OCI-LY3 (cell line): ENCODE measurements around the gene ATG7.

ENCODE experiments used
- H2AFZ ChIP-seq: fragments of 200-600, 300-600 bp; shearing (Covaris generic); 2 replicates; pipeline ENCODE4 v1.6.0; 2014; ENCODE audit warnings: antibody characterized with exemption, low read depth, low read length
- H3K27ac ChIP-seq: fragments of 200-600, 300-600 bp; sonication (generic); 2 replicates; pipeline ENCODE4 v1.5.1; 2014; ENCODE audit warnings: mild to moderate bottlenecking, low read length, moderate library complexity, mixed read lengths
- H3K27me3 ChIP-seq: fragments of 200-600, 300-600 bp; sonication (generic); 2 replicates; pipeline ENCODE4 v1.6.1; 2014; ENCODE audit warnings: low read depth, low read length, mixed read lengths
- H3K36me3 ChIP-seq: fragments of 200-600, 300-600 bp; sonication (generic); replicated peaks from 2 replicates; pipeline ENCODE3; 2014; ENCODE audit warnings: low read depth, low read length, mixed read lengths
- H3K4me1 ChIP-seq: fragments of 300-600, 200-600 bp; sonication (generic); 2 replicates; pipeline ENCODE4 v1.6.1; 2014; ENCODE audit warnings: low read length, mixed read lengths
- H3K4me2 ChIP-seq: fragments of 200-600, 300-600 bp; sonication (generic); 2 replicates; pipeline ENCODE4 v1.6.1; 2014; ENCODE audit warnings: low read length, mixed read lengths
- H3K4me3 ChIP-seq: fragments of 300-600, 200-600 bp; sonication (generic); 2 replicates; pipeline ENCODE4 v1.5.1; 2014; ENCODE audit warnings: antibody characterized with exemption, mild to moderate bottlenecking, low read length, moderate library complexity
- H3K79me2 ChIP-seq: fragments of 300-600, 200-600 bp; shearing (Covaris generic); 2 replicates; pipeline ENCODE4 v1.6.1; 2014; ENCODE audit warnings: mild to moderate bottlenecking, low read length, mixed read lengths
- H3K9ac ChIP-seq: fragments of 300-600, 200-600 bp; shearing (Covaris generic); 2 replicates; pipeline ENCODE4 v1.6.0; 2014; ENCODE audit warnings: mild to moderate bottlenecking, low read length, moderate library complexity
- H3K9me3 ChIP-seq: fragments of 200-600, 300-600 bp; shearing (Covaris generic); 2 replicates; pipeline ENCODE4 v1.6.1; 2014; ENCODE audit warnings: low read length, mixed read lengths; ENCODE audit not compliant: insufficient read depth
- H4K20me1 ChIP-seq: fragments of 200-600, 300-600 bp; sonication (generic); 2 replicates; pipeline ENCODE4 v1.6.1; 2016; ENCODE audit warnings: low read length, mixed read lengths; ENCODE audit not compliant: insufficient read depth
- CTCF ChIP-seq: fragments of 200-600, 300-600 bp; sonication (generic); IDR thresholded peaks from 2 replicates; pipeline ENCODE4 v1.5.1; 2014; ENCODE audit warnings: antibody characterized with exemption, low read length, low read depth
- EZH2phosphoT487 ChIP-seq: fragments of 200-600 bp; shearing (Covaris generic); IDR thresholded peaks from 2 replicates; pipeline ENCODE4 v1.6.1; 2018; ENCODE audit warnings: antibody characterized with exemption, mixed run types, low read depth

The ATG7 gene

GRCh38 chr3:11239796-11240195 lies 32.4 kb upstream of the ATG7 start:
- no peak overlapping the region for H3K4me2 ChIP-seq
- no peaks in the 10 kb centered on the region for H3K79me2 ChIP-seq
- H4K20me1 ChIP-seq, result no peaks in the 10 kb centered on the region
- H3K27ac ChIP-seq, result no peak overlapping the region
- no peaks in the 10 kb centered on the region for H3K36me3 ChIP-seq
- no peak overlapping the region for H3K9ac ChIP-seq
- no peak overlapping the region for H2AFZ ChIP-seq
- TF ChIP-seq CTCF, result no peak
- TF ChIP-seq EZH2phosphoT487, result no peak
- peaks cover 12% of the 10 kb centered on the region for H3K27me3 ChIP-seq
- peaks cover 7% of the 10 kb centered on the region; the same call in 1 of the 2 replicates for H3K9me3 ChIP-seq
- H3K4me1 ChIP-seq, result peaks cover 8% of the 10 kb centered on the region
- H3K4me3 ChIP-seq, result no peak overlapping the region

GRCh38 chr3:11240496-11240895 lies 31.7 kb upstream of the ATG7 start:
- peaks cover 7% of the 10 kb centered on the region; the same call in 1 of the 2 replicates for H3K9me3 ChIP-seq
- H3K4me3 ChIP-seq, result no peak overlapping the region
- TF ChIP-seq EZH2phosphoT487 (no peak), CTCF (no peak)
- no peak overlapping the region for H3K27ac ChIP-seq
- no peaks in the 10 kb centered on the region for H3K36me3 ChIP-seq
- no peak overlapping the region for H3K9ac ChIP-seq
- no peaks in the 10 kb centered on the region for H3K79me2 ChIP-seq
- no peak overlapping the region for H3K4me2 ChIP-seq
- H4K20me1 ChIP-seq, result no peaks in the 10 kb centered on the region
- H3K27me3 ChIP-seq, result peaks cover 7% of the 10 kb centered on the region
- peaks cover 8% of the 10 kb centered on the region for H3K4me1 ChIP-seq
- no peak overlapping the region for H2AFZ ChIP-seq

GRCh38 chr3:11244121-11244677 lies 28.0 kb upstream of the ATG7 start:
- Histone ChIP-seq H3K4me2 (no peak overlapping the region), H3K79me2 (no peaks in the 10 kb centered on the region), H2AFZ (no peak overlapping the region), H3K9ac (no peak overlapping the region), H3K4me1 (no peaks in the 10 kb centered on the region), H3K27me3 (peaks cover 6% of the 10 kb centered on the region; the same call in 1 of the 2 replicates), H3K4me3 (no peak overlapping the region), H3K36me3 (no peaks in the 10 kb centered on the region), H4K20me1 (no peaks in the 10 kb centered on the region), H3K9me3 (no peaks in the 10 kb centered on the region), H3K27ac (no peak overlapping the region)
- TF ChIP-seq CTCF (no peak), EZH2phosphoT487 (no peak)

- H3K79me2 ChIP-seq, result no peaks in the 10 kb centered on the region
- H3K4me3 ChIP-seq, result no peak overlapping the region
- no peaks in the 10 kb centered on the region for H3K36me3 ChIP-seq
- H3K27ac ChIP-seq, result no peak overlapping the region
- no peak overlapping the region for H3K4me2 ChIP-seq
- H3K4me1 ChIP-seq, result no peaks in the 10 kb centered on the region
- H3K9me3 ChIP-seq, result no peaks in the 10 kb centered on the region
- H3K27me3 ChIP-seq, result peaks cover 6% of the 10 kb centered on the region; the same call in 1 of the 2 replicates
- H4K20me1 ChIP-seq, result no peaks in the 10 kb centered on the region
- no peak overlapping the region for H2AFZ ChIP-seq
- H3K9ac ChIP-seq, result no peak overlapping the region
- TF ChIP-seq EZH2phosphoT487 (no peak), CTCF (no peak)
Measured at GRCh38 chr3:11245276-11245675, 26.9 kb upstream of the ATG7 start.
